ENCODE data around the gene TNFRSF14. TPM values are rescaled to one million over a fixed set of nuclear protein-coding genes. Genes with fewer than 3 reads are reported as not detected.

TNFRSF14 gene
- total and polyA plus RNA-seq, 2 of the 13 experiments (the other 11 are each of a cell fraction or from before 2014, with no cell fraction given), result 11.9 to 49.9 TPM

DNA sequence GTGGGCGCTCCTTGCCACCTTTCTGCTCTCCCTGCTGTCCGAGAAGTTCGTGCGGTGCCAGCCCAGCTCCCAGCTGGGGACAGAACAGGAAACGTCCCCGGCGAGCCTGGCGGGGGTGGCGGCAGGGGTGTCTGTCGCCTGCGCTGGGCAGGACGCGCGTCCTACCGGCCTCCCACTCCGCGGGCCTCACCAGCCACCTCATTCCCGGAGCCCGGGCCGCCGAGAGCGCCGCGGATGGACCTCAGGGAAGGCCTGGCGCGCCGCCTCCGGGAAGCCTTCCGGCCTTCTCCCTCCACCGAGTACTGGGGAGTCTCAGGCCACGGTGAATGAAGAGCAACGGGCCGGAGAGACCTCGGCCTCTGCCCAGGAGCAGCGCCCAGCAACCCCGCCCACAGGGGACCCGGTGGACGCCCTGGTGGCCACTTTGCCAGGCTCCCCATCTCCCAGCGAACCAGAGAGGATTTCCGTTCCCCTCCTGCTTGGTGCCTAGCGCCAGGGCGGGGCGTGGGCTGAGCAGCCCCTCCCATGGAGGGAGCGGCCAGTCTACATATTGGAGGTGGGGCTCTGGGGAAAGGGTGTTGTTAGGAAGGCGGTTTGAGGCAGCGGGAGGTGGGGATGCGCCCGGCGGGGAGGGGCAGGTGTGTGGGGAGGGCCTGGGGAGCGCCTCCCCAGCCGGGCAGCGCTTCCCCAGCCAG, 9.5 kb upstream of the TNFRSF14 start (continued):
- no peak for TF ChIP-seq PCBP1 (IDR thresholded peaks at IDR 0.05; ENCODE audit: borderline replicate concordance, low read depth, low read length)
- TF ChIP-seq, protein P1, sequence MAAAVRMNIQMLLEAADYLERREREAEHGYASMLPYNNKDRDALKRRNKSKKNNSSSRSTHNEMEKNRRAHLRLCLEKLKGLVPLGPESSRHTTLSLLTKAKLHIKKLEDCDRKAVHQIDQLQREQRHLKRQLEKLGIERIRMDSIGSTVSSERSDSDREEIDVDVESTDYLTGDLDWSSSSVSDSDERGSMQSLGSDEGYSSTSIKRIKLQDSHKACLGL (CRISPR knock-in tag; IDR thresholded peaks at IDR 0.05), result peak; percentile 66; the same call in 1 of the 2 replicates
- TF ChIP-seq HMG20B (CRISPR knock-in tag; conservative IDR thresholded peaks at IDR 0.05), result no peak
- TF ChIP-seq, protein P2, sequence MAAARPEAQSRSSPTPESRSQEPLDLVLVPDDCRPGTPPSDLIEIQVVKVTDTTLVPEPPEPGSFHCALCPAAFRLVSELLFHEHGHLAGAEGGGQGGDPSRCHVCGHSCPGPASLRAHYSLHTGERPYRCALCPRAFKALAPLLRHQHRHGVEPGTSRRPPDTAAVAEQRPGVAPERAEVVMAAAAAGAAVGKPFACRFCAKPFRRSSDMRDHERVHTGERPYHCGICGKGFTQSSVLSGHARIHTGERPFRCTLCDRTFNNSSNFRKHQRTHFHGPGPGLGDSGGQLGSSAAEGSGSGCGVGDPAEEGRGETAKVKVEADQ (CRISPR knock-in tag; IDR thresholded peaks at IDR 0.05; ENCODE audit: borderline replicate concordance), result no peak
- TF ChIP-seq, protein P3, sequence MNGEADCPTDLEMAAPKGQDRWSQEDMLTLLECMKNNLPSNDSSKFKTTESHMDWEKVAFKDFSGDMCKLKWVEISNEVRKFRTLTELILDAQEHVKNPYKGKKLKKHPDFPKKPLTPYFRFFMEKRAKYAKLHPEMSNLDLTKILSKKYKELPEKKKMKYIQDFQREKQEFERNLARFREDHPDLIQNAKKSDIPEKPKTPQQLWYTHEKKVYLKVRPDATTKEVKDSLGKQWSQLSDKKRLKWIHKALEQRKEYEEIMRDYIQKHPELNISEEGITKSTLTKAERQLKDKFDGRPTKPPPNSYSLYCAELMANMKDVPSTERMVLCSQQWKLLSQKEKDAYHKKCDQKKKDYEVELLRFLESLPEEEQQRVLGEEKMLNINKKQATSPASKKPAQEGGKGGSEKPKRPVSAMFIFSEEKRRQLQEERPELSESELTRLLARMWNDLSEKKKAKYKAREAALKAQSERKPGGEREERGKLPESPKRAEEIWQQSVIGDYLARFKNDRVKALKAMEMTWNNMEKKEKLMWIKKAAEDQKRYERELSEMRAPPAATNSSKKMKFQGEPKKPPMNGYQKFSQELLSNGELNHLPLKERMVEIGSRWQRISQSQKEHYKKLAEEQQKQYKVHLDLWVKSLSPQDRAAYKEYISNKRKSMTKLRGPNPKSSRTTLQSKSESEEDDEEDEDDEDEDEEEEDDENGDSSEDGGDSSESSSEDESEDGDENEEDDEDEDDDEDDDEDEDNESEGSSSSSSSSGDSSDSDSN (CRISPR knock-in tag; IDR thresholded peaks at IDR 0.05), result peak; percentile 58; the same call in 1 of the 2 replicates
- TF ChIP-seq, protein P4, sequence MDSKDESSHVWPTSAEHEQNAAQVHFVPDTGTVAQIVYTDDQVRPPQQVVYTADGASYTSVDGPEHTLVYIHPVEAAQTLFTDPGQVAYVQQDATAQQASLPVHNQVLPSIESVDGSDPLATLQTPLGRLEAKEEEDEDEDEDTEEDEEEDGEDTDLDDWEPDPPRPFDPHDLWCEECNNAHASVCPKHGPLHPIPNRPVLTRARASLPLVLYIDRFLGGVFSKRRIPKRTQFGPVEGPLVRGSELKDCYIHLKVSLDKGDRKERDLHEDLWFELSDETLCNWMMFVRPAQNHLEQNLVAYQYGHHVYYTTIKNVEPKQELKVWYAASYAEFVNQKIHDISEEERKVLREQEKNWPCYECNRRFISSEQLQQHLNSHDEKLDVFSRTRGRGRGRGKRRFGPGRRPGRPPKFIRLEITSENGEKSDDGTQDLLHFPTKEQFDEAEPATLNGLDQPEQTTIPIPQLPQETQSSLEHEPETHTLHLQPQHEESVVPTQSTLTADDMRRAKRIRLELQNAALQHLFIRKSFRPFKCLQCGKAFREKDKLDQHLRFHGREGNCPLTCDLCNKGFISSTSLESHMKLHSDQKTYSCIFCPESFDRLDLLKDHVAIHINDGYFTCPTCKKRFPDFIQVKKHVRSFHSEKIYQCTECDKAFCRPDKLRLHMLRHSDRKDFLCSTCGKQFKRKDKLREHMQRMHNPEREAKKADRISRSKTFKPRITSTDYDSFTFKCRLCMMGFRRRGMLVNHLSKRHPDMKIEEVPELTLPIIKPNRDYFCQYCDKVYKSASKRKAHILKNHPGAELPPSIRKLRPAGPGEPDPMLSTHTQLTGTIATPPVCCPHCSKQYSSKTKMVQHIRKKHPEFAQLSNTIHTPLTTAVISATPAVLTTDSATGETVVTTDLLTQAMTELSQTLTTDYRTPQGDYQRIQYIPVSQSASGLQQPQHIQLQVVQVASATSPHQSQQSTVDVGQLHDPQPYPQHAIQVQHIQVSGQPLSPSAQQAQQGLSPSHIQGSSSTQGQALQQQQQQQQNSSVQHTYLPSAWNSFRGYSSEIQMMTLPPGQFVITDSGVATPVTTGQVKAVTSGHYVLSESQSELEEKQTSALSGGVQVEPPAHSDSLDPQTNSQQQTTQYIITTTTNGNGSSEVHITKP (CRISPR knock-in tag; IDR thresholded peaks at IDR 0.05; ENCODE audit: low read depth), result no peak
- TF ChIP-seq FOXA1 (IDR thresholded peaks at IDR 0.05), result no peak
- no peak for TF ChIP-seq FOXA1 (CRISPR knock-in tag; IDR thresholded peaks at IDR 0.05)
- no peak; the same call in 1 of the 2 replicates for TF ChIP-seq HOXA3 (CRISPR knock-in tag; IDR thresholded peaks at IDR 0.05)
- peak; percentile 64 for TF ChIP-seq ZFX (CRISPR knock-in tag; IDR thresholded peaks at IDR 0.05; ENCODE audit: low read depth)
- TF ChIP-seq, protein P5, sequence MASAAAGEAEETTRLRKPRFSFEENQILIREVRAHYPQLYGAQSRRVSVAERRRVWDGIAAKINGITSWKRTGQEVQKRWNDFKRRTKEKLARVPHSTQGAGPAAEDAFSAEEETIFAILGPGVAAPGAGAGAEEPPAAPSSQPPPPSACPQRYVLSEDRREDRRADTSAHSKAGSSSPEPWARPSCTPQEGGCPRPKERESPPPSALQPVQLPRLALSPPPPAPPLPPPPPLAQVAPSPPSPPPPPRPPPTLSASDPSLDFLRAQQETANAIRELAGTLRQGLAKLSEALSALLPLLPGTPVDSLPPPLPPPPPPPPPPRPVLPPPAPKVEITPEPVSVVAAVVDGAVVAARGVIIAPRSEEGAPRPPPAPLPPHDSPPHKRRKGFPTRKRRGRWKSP (CRISPR knock-in tag; IDR thresholded peaks at IDR 0.05), result 0 out of 2 replicates have a peak, but pooled peaks have one; percentile 11
- peak; percentile 65; the same call in 1 of the 2 replicates for TF ChIP-seq RCOR2 (CRISPR knock-in tag; IDR thresholded peaks at IDR 0.05)
- TF ChIP-seq RBM39 (IDR thresholded peaks at IDR 0.05; ENCODE audit: low read depth, low read length, poor library complexity, severe bottlenecking), result peak; percentile 30
- TF ChIP-seq, protein P6, sequence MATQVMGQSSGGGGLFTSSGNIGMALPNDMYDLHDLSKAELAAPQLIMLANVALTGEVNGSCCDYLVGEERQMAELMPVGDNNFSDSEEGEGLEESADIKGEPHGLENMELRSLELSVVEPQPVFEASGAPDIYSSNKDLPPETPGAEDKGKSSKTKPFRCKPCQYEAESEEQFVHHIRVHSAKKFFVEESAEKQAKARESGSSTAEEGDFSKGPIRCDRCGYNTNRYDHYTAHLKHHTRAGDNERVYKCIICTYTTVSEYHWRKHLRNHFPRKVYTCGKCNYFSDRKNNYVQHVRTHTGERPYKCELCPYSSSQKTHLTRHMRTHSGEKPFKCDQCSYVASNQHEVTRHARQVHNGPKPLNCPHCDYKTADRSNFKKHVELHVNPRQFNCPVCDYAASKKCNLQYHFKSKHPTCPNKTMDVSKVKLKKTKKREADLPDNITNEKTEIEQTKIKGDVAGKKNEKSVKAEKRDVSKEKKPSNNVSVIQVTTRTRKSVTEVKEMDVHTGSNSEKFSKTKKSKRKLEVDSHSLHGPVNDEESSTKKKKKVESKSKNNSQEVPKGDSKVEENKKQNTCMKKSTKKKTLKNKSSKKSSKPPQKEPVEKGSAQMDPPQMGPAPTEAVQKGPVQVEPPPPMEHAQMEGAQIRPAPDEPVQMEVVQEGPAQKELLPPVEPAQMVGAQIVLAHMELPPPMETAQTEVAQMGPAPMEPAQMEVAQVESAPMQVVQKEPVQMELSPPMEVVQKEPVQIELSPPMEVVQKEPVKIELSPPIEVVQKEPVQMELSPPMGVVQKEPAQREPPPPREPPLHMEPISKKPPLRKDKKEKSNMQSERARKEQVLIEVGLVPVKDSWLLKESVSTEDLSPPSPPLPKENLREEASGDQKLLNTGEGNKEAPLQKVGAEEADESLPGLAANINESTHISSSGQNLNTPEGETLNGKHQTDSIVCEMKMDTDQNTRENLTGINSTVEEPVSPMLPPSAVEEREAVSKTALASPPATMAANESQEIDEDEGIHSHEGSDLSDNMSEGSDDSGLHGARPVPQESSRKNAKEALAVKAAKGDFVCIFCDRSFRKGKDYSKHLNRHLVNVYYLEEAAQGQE (IDR thresholded peaks at IDR 0.05; ENCODE audit: borderline replicate concordance in 1 of 2, low read depth in 1 of 2, low read length in 2 of 2), result no peak
- no peak for TF ChIP-seq KAT2B (IDR thresholded peaks at IDR 0.05; ENCODE audit: borderline replicate concordance, low read depth, low read length)
- no peak for TF ChIP-seq ZNF33A (CRISPR knock-in tag; IDR thresholded peaks at IDR 0.05; ENCODE audit: borderline replicate concordance)

Data from HepG2 (cell line).